Stimulated activated CD8-positive, alpha-beta memory T cell treated with anti-CD3 and anti-CD28 coated beads, Interleukin-12 subunit alpha, Interleukin-12 subunit beta, amount 100 ng/mL, for 24 hours (primary cell): ENCODE results near the gene COL4A6.
"Not testable (repeated sequence)": the region's sequence is repeated elsewhere in the genome, so short reads cannot be mapped to it uniquely, and the experiment has no call there.

Experiments used
- DNase-seq: peaks from one replicate; pipeline ENCODE4 v3.0.0-alpha.2; 2020; ENCODE audit errors: extremely low read depth

Gene COL4A6

GRCh38 chrX:108438110-108438623 lies at the start of gene COL4A6:
TSS of gene COL4A6 (minus strand) at chrX:108438422. CDS start at chrX:108438196, 226 bp downstream.
- DNase-seq = no peak

- DNase-seq = no peak
These were observed 47.7 kb upstream of the COL4A6 start for GRCh38 chrX:108485960-108486359.

GRCh38 chrX:108484251-108484650 lies 46.0 kb upstream of the COL4A6 start:
- no peak for DNase-seq

GRCh38 chrX:108481528-108481927 lies 43.3 kb upstream of the COL4A6 start:
- not testable (repeated sequence) for DNase-seq

GRCh38 chrX:108473979-108474378 lies 35.8 kb upstream of the COL4A6 start:
- DNase-seq = no peak

GRCh38 chrX:108468486-108468885 lies 30.3 kb upstream of the COL4A6 start:
- DNase-seq = no peak

GRCh38 chrX:108464604-108465003 lies 26.4 kb upstream of the COL4A6 start:
- DNase-seq = no peak

GRCh38 chrX:108456971-108457477 lies 18.8 kb upstream of the COL4A6 start:
- DNase-seq = no peak

GRCh38 chrX:108453841-108454240 lies 15.6 kb upstream of the COL4A6 start:
- DNase-seq = no peak

GRCh38 chrX:108447303-108447702 lies 9.1 kb upstream of the COL4A6 start:
- no peak for DNase-seq

GRCh38 chrX:108442901-108443464 lies 4.8 kb upstream of the COL4A6 start:
- DNase-seq = no peak

- no peak for DNase-seq
These were observed 1.9 kb upstream of the COL4A6 start for GRCh38 chrX:108439961-108440696.

GRCh38 chrX:108439426-108439942 lies 1.3 kb upstream of the COL4A6 start, which contains the start of gene COL4A5:
TSS of gene COL4A5 (plus strand) at chrX:108439838. CDS start at chrX:108440126, 288 bp downstream.
- DNase-seq = no peak

- no peak for DNase-seq
These were observed 693 bp downstream of the COL4A6 start for GRCh38 chrX:108437349-108438109.

GRCh38 chrX:108435261-108435660 lies 3.0 kb downstream of the COL4A6 start:
- DNase-seq = no peak

- DNase-seq = no peak
These were observed 12.0 kb downstream of the COL4A6 start for GRCh38 chrX:108426262-108426661.

- no peak for DNase-seq
These were observed 17.7 kb downstream of the COL4A6 start for GRCh38 chrX:108420481-108420880.

GRCh38 chrX:108419401-108419800 lies 18.8 kb downstream of the COL4A6 start:
- no peak for DNase-seq

- no peak for DNase-seq
These were observed 21.0 kb downstream of the COL4A6 start for GRCh38 chrX:108417257-108417656.

GRCh38 chrX:108415891-108416290 lies 22.3 kb downstream of the COL4A6 start:
- no peak for DNase-seq

- DNase-seq = no peak
These were observed 23.1 kb downstream of the COL4A6 start for GRCh38 chrX:108415146-108415545.

- no peak for DNase-seq
These were observed 25.4 kb downstream of the COL4A6 start for GRCh38 chrX:108412783-108413182.
